Osteoblast (primary cell): Measurements from ENCODE around the gene LILRB4. TPM values are rescaled to one million over a fixed set of nuclear protein-coding genes. Genes with fewer than 3 reads are reported as not detected.

Experiments
- DNase-seq: peaks from one replicate; pipeline ENCODE4 v3.0.0; 2011; ENCODE audit warnings: low spot score, mixed read lengths; ENCODE audit not compliant: insufficient read length; ENCODE audit errors: missing footprints
- H2AFZ ChIP-seq: 2 replicates; pipeline ENCODE4 v1.6.0; 2011; ENCODE audit warnings: mild to moderate bottlenecking, low read length
- H3K27ac ChIP-seq: 2 replicates; pipeline ENCODE4 v1.5.1; 2011; ENCODE audit warnings: mild to moderate bottlenecking, low read depth, low read length, moderate library complexity
- H3K27me3 ChIP-seq: 2 replicates; pipeline ENCODE4 v1.6.0; 2012; ENCODE audit warnings: mild to moderate bottlenecking, control low read depth, inconsistent platforms, low read length, moderate library complexity; ENCODE audit not compliant: insufficient read depth
- H3K36me3 ChIP-seq: 2 replicates; pipeline ENCODE4 v1.5.1; 2011; ENCODE audit warnings: mild to moderate bottlenecking, low read length, control low read depth, moderate library complexity; ENCODE audit not compliant: insufficient read depth
- H3K4me1 ChIP-seq: 2 replicates; pipeline ENCODE4 v1.5.1; 2011; ENCODE audit warnings: mild to moderate bottlenecking, low read length, control low read depth, moderate library complexity; ENCODE audit not compliant: insufficient read depth
- H3K4me2 ChIP-seq: 2 replicates; pipeline ENCODE4 v1.6.0; 2011; ENCODE audit warnings: mild to moderate bottlenecking, low read length; ENCODE audit not compliant: insufficient read depth
- H3K4me3 ChIP-seq: fragments of 200-600 bp; sonication (generic); 3 replicates; pipeline ENCODE4 v1.5.1; 2012; ENCODE audit warnings: mild to moderate bottlenecking, low read length, inconsistent platforms; ENCODE audit not compliant: insufficient read depth
- H3K79me2 ChIP-seq: 2 replicates; pipeline ENCODE4 v1.6.0; 2012; ENCODE audit warnings: mild to moderate bottlenecking, low read length, control low read depth, inconsistent platforms; ENCODE audit not compliant: insufficient read depth
- H3K9me3 ChIP-seq: 2 replicates; pipeline ENCODE4 v1.5.1; 2011; ENCODE audit warnings: low read depth, low read length, control low read depth
- H4K20me1 ChIP-seq: 2 replicates; pipeline ENCODE4 v1.6.0; 2012; ENCODE audit warnings: mild to moderate bottlenecking, low read length, control low read depth; ENCODE audit not compliant: insufficient read depth
- total RNA-seq: library from RNA; depleted of rRNA; stranded (reverse); fragments of >200 nt; gene quantifications from 2 replicates; pipeline ENCODE4 v1.2.3, GENCODE V29; 2012
- TF ChIP-seq, protein P1 (sequence below): IDR thresholded peaks from 2 replicates; pipeline ENCODE4 v1.5.1; 2011; ENCODE audit warnings: mild to moderate bottlenecking, low read depth, low read length, moderate library complexity; ENCODE audit errors: extremely low read depth

Gene LILRB4
- total RNA-seq, 1 donor, result under 0.01 TPM

- Histone ChIP-seq H2AFZ (no peak overlapping the region), H3K4me2 (no peak overlapping the region), H3K79me2 (no peaks in the 10 kb centered on the region), H3K4me3 (no peak overlapping the region), H3K36me3 (no peaks in the 10 kb centered on the region), H3K27me3 (no peaks in the 10 kb centered on the region), H3K9me3 (no peaks in the 10 kb centered on the region), H3K27ac (no peak overlapping the region), H3K4me1 (no peaks in the 10 kb centered on the region), H4K20me1 (no peaks in the 10 kb centered on the region)
- no peak for DNase-seq
- TF ChIP-seq, protein P1, sequence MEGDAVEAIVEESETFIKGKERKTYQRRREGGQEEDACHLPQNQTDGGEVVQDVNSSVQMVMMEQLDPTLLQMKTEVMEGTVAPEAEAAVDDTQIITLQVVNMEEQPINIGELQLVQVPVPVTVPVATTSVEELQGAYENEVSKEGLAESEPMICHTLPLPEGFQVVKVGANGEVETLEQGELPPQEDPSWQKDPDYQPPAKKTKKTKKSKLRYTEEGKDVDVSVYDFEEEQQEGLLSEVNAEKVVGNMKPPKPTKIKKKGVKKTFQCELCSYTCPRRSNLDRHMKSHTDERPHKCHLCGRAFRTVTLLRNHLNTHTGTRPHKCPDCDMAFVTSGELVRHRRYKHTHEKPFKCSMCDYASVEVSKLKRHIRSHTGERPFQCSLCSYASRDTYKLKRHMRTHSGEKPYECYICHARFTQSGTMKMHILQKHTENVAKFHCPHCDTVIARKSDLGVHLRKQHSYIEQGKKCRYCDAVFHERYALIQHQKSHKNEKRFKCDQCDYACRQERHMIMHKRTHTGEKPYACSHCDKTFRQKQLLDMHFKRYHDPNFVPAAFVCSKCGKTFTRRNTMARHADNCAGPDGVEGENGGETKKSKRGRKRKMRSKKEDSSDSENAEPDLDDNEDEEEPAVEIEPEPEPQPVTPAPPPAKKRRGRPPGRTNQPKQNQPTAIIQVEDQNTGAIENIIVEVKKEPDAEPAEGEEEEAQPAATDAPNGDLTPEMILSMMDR, result no peak
Measured at GRCh38 chr19:54659300-54659699, 3.5 kb upstream of the LILRB4 start.

- Histone ChIP-seq H3K27me3 (no peaks in the 10 kb centered on the region), H4K20me1 (no peaks in the 10 kb centered on the region), H3K79me2 (no peaks in the 10 kb centered on the region), H3K27ac (no peak overlapping the region), H3K36me3 (no peaks in the 10 kb centered on the region), H3K9me3 (no peaks in the 10 kb centered on the region), H3K4me2 (no peak overlapping the region), H3K4me1 (no peaks in the 10 kb centered on the region), H3K4me3 (no peak overlapping the region), H2AFZ (no peak overlapping the region)
- DNase-seq, result no peak
- TF ChIP-seq, protein P1, result no peak
Measured at GRCh38 chr19:54660306-54660705, 2.5 kb upstream of the LILRB4 start.

- Histone ChIP-seq H3K27me3 (no peaks in the 10 kb centered on the region), H3K4me2 (no peak overlapping the region), H3K36me3 (no peaks in the 10 kb centered on the region), H3K4me1 (no peaks in the 10 kb centered on the region), H3K9me3 (no peaks in the 10 kb centered on the region), H3K4me3 (no peak overlapping the region), H4K20me1 (no peaks in the 10 kb centered on the region), H3K79me2 (no peaks in the 10 kb centered on the region), H2AFZ (no peak overlapping the region), H3K27ac (no peak overlapping the region)
- TF ChIP-seq, protein P1, result no peak
- no peak for DNase-seq
Measured at GRCh38 chr19:54660964-54661363, 1.8 kb upstream of the LILRB4 start.

- DNase-seq, result no peak
- Histone ChIP-seq H3K9me3 (no peaks in the 10 kb centered on the region), H3K27ac (no peak overlapping the region), H4K20me1 (no peaks in the 10 kb centered on the region), H3K79me2 (no peaks in the 10 kb centered on the region), H3K36me3 (no peaks in the 10 kb centered on the region), H2AFZ (no peak overlapping the region), H3K4me1 (no peaks in the 10 kb centered on the region), H3K27me3 (no peaks in the 10 kb centered on the region), H3K4me3 (no peak overlapping the region), H3K4me2 (no peak overlapping the region)
- TF ChIP-seq, protein P1, result no peak
Measured at GRCh38 chr19:54661846-54662481, 821 bp upstream of the LILRB4 start.
